NCI-H2081 treated with DMSO at 0.1 percent for 48 hours (cell line): ENCODE measurements around the gene POU2AF2.
"Not testable (repeated sequence)": the region's sequence is repeated elsewhere in the genome, so short reads cannot be mapped to it uniquely, and the experiment has no call there.

Experiments used
- DNase-seq: peaks from one replicate; lab custom pipeline; 2025; lab: John Stamatoyannopoulos, UW

The POU2AF2 gene, protein sequence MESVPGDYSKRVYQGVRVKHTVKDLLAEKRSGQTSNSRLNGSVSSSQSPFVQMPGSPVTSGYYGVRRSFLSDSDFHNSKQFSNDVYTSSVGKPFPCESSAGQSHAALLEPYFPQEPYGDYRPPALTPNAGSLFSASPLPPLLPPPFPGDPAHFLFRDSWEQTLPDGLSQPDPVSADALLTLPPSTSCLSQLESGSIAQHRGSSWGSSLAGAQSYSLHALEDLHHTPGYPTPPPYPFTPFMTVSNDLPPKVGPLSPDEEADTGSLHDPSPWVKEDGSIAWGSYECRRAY

DNA sequence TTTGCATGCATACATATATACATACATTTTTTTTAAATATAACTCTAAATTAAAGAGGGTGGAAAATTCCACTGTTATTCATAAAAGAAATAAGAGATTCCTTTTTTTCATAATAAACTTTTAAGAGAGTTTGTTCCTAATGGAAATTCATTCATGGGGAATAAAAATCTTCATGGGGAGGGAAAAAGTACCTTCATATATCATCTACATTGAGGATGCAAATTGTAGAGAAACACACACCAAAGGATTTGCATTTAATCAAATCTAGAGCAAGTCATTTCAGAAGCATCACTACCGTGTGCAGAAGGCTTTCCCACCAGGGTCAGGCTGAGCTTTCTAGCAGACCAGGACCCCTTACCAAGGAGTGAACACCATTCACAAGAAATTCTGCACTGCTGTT lies at the start of gene POU2AF2:
Gene POU2AF2 (plus strand): TSS at position 301 of the 400 bp plus-strand sequence. CDS start 129 bp downstream, outside the sequence.
- DNase-seq: no peak

DNA sequence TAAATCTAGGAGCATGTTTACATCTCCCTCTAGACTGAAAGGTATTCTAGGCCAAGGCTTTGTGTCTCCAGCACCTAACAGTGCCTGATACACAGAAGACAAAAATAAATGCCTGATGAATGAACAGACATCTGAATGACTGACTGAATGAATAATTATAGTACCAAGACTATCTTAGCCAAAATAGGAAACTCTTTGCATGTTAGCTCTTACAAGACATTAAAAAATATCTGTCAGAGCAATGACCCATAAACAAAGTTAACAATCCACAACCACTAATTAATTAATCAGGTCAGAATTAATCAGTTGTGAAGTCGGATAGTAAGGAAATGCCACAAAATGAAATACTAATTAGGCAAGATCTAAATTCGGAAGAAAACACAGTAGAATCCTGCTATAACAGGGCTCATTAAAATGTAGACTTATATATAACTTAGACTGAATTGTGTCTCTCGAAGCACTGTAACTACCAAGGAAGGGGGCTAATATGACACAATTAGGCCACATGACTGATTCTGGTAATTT lies 45.5 kb upstream of the POU2AF2 start:
- DNase-seq: no peak

DNA sequence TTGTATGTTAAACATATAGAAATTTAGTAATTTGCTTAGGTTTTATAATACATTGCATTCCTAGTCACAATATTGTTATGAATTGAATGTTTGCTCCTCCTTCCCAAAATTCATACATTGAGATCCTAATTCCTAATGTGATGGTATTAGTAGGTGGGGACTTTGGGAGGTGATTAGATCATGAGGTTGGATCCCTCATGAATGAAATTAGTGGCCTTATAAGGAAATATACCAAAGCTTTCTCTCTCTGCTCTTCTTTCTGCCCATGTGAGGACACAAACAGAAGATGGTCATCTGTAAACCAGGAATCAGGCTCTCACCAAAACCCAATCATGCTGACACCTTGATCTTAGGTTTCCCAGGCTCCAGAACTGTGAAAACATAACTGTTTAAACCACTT lies 41.3 kb upstream of the POU2AF2 start:
- no peak for DNase-seq

DNA sequence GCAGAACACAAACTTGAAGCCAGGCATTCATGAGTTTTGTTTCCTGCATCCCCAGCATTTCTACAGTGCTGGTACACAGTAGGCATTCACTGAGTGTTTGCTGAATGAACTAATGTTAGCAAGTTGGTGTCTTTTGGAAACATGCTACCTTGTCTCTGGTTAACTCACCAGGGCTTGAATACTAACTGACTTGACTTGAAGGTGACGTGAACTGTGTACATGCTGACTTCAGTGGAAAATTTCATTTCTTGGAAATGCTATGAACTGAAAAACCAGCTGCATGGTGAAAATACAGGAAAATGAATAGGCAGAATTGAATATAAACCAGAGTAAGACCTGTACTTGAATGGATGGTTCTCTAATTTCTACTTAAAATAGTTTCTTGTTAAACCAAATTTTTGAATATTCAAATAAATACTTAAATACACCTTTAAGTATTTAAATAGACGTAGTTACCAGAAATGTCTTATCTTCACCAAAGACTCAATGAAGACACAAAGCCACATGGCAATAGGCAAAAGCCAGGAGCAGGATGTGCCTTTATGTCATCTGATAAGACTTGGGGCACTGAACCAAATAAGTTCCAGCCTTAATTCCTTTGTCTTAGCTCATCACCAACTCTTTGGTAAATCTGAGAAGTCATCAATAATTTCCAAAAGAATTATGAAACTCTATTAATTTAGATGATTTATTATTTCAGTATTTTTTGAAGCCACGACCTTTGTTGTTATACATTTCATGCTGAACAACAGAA lies 39.7 kb upstream of the POU2AF2 start:
- DNase-seq: no peak

DNA sequence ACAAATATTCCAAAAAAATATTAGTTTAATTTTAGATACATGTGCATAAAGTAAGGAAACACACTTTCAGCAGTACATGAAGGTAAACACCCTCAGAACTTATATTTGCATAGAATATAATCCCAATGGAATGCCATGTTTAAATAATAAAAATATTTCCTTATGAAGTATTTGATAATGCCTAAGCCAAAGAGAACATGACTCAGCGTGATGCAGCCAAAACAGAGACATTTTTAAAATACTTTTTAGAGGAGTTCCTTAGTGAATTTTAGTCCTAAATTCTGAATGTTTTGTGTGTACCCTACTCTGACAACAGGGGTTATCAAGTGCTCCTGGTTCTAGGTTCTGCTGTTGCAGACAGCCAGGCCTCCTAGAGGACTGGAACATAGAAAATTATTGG lies 39.1 kb upstream of the POU2AF2 start:
- DNase-seq: no peak

DNA sequence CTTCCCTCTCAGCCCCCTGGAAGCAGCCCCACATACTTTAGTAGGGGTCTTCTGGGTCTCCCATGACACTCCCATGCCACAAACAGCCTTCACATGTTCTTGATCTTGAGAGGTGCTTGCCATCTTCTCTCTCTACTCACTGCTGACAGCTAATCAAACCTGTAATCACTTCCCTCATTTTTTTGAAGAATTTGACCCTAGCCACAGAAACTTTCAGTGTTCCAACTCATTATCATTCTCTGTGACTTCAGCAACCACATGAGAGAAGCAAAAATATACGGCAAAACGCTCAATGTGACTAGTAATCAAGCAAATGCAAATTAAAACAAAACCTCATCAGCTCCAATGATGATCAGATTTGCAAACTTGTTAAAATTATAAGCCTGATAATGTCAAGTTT lies 38.3 kb upstream of the POU2AF2 start:
- no peak for DNase-seq

DNA sequence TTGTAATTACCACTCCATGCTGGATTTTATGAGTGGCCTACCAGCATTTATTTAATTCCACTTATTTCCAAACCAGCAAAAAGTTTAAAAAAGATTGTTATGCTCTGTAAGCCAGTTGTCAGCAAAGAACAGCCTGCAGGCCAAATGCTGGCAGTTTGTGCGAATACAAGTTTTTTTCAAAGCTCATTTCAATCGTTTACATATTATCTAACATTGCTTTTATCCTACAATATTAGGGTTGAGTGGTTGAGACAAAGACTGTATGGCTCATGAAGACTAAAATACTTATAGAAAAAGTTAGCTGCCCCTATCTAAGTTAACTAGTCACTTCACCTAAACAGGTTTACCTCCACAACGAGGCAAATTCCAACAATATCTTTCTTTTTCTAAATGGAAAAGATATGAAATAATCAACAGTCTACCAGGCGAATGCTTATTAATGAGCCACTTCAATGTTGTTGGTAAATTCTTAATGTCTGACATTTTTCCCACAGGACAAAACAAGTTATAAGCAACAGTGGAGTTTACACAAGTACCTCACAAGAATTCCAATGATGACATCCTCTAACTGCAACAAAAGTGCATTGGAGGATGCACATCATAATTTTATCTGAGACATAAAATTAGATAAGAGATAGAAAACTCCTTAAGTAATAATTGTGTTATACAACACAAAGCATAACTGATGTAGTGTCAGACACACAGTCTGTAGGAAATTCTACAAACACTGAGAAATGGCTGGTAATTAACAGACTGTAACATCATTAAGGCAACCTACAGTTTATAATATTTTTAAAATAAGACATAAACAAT lies 35.8 kb upstream of the POU2AF2 start:
- DNase-seq: no peak

DNA sequence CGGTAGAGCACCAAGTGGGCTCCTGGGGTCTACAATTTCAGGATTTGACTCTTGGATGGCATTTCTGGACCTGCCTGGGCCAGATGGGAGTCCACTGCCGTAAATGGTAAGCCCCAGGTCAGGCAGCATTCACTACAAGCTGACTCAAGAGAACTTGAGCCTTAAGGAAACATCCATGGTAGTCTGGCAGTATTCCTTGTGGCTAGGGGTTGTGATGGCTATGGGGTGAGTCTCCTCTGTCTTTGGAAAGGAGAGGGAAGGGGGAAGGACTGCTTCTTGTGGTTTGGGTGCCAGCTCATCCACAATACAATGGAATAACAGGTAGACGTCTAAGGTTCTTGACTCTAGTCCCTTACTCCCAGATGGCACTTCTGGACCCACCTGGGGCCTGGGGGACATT lies 32.3 kb upstream of the POU2AF2 start:
- no peak for DNase-seq

DNA sequence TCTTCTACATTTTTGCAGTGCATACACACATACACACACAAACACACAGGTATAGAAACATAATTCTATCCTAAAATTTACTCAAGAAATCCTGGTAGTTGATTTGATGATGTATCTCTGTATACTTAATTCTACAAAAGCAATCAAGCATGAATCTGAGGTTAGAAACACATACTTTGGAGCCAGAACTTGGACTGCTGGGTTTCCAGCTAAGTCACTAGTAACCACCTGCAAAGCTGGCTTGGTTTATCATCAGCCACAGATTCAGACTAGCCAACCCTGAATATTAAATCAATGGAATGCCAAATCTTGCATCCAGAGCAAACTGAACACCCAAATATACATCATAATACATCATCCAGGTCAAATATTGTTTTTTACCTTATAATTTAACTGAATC lies 24.8 kb upstream of the POU2AF2 start:
- no peak for DNase-seq

DNA sequence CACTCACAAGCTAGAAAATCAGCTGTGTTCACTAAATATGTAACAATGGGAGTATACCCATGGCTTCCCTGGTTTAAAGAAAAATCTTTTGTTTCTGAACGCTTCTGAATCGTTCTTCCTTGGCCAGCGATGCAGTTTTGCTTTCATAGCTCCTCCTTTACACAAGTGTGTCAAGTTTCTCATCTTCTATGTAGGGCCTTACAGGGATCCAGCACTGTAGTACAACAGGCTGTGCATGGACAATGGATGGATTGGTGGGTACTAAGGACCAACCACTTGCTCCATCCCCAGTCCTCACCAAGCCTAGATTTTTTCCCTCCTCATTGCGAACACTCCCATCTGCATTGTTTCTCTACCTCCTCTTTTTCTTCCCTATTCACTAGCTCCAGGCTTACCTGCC lies 24.3 kb upstream of the POU2AF2 start:
- DNase-seq: no peak

DNA sequence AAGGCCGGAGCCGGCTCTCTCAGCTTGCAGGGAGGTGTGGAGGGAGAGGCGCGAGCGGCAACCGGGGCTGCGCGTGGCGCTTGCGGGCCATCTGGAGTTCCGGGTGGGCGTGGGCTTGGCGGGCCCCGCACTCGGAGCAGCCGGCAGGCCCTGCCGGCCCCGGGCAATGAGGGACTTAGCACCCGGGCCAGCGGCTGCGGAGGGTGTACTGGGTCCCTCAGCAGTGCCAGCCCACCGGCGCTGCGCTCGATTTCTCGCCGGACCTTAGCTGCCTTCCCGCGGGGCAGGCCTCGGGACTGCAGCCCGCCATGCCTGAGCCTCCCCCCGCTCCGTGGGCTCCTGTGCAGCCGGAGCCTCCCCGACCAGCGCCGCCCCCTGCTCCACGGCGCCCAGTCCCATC lies 23.6 kb upstream of the POU2AF2 start:
- not testable (repeated sequence) for DNase-seq

DNA sequence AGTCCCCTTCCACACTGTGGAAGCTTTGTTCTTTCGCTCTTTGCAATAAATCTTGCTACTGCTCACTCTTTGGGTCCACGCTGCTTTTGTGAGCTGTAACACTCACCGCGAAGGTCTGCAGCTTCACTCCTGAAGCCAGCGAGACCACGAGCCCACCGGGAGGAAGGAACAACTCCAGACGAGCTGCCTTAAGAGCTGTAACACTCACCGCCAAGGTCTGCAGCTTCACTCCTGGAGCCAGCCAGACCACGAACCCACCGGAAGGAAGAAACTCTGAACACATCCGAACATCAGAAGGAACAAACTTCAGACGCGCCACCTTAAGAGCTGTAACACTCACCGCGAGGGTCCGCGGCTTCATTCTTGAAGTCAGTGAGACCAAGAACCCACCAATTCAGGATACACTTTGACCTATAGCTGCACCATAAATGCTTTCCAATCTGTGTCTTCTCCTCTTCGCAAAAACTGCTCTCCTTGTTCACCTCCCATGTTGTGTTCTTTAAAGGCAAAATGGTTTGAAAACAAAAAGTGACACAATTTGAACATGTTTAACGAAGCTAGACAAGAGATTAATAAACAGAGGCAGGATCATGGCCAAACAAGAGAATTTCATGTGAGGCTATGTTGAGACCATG lies 22.6 kb upstream of the POU2AF2 start:
- not testable (repeated sequence) for DNase-seq

DNA sequence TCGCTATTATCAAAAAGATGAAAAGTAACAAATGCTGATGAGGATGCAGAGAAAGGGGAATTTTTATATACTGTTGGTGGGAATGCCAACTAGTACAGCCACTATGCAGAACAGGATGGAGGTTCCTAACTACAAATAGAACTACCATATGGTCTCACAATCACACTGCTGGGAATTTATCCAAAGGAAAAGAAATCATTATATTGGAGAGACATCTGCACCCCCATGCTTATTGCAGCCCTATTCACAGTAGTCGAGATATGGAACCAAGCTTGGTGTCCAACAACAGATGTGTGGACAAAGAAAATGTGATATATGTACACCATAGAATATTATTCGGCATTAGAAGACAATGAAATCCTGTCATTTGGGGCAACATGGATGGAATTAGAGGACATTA lies 19.6 kb upstream of the POU2AF2 start:
- no peak for DNase-seq

DNA sequence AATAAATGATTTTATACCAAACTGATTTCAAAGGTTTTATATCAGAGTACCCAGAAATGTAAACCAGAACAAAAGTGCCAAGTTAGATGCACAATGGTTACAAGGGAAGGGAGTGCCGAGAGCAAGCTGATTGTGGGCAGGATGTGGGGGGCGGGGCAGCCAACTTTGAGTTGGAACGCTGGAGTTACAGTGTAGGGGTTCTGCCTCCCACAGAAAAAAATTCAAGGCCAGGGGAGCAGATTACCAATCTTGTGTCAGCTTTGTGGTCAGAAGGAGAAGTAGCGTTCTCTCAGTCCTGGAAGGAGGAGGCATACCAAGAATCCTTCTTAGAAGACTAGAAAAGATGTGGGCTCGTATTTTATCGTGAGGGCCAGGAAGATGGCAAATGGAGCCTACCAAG lies 15.9 kb upstream of the POU2AF2 start:
- DNase-seq: no peak

DNA sequence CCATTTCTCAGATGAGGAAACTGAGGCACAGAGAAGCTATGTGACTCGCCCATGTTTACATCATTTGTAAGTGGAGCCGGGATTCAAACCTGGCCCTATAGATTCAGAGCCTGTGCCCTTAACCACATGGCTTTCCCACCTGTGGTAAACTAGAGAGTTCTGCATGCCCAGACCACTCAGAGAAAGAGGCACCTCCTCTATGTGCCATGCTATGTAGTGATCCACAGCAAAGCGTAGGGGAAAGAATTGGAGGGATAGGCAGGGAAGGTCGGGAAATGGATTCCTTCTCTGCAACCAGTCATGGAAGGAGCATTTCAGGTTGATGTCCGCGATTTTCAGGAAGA lies 15.4 kb upstream of the POU2AF2 start:
- no peak for DNase-seq

DNA sequence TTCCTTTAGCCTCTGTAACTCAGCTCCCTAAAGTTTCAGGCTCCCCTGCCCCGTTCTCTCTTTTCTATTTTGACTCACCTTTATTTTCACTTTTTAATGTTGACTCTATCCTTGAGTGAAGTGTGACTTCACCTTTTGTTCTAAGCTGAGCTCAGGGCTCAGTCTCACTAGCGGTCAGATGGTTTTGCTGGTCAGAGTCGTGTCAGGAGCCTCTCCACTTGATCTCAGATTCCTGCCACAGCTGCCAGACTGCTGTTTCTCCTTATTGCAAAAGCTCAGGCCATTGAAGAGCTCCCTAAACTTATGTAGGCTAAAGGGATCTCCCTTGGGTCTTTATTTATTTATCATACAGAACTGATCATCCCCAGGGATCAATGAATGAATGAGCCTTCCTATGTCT lies 13.7 kb upstream of the POU2AF2 start:
- no peak for DNase-seq

DNA sequence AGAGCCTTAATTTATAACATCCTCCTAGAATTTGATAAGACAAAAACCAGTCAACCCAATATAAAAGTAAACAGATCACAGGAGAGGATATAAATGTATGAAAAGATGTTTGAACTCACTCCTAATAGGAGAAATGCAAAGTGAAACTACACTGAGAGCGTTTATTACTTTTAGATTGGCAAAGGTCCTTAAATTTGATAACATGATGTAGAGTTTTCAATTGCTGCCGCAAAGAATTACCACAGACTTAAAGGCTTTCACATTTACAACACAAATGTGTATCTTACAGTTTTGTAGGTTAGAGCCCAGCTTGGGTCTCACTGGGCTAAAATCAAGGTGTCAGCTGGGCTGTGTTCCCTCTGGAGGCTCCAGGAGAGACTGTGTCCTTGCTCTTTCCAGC lies 9.1 kb upstream of the POU2AF2 start:
- DNase-seq: no peak

DNA sequence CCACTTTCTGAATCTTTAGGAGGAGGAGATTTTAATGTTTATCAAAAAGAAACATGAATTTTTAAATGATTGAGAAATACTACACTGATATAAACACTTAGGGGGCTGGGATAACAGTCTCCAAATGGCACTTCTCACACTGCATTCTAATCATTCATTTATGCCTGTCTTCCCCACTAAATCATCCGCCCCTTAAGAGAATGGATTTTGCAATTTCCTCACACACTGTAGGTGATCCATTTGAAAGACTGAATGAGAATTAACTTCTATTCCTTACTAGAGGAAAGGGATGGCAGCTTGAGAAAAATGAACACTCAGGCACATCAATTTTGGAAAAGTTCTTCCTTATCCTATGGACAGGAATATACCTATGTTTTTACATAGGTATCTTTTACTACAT lies 7.6 kb upstream of the POU2AF2 start:
- no peak for DNase-seq

DNA sequence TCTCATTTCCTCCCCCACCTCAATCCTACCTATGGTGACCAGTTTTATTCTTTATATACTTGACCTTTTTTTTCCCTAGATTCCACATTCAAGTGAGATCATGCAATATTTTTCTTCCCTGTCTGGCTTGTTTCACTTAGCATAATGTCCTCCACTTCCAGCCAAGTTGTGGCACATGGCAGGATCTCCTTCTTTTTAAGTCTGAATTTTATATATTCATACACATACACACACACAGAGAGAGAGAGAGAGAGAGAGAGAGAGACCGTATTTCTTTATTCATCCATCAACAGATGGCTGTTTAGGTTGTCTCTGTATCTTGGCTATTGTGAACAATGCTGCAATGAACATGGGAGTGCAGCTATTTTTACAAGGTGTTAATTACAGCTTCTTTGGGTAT lies 1.4 kb downstream of the POU2AF2 start:
- DNase-seq: no peak

DNA sequence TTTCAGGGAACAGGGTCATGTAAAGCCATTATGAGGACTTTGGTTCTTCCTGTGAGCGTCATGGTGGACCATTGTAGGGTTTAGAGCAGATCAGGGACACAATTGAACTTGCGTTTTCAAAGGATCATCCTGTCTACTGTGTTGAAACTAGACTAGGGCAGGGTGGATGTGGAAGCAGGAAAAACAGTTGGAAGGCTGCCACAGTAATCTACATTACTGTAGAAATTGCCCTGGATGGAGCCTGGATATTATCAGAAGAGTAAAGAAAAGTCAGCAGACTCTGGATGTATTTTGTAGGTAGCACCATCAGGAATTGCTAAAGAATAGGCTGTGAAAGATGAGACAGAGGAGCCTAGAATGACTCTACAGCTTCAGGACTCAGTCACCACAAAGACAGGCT lies 5.4 kb downstream of the POU2AF2 start:
- no peak for DNase-seq

DNA sequence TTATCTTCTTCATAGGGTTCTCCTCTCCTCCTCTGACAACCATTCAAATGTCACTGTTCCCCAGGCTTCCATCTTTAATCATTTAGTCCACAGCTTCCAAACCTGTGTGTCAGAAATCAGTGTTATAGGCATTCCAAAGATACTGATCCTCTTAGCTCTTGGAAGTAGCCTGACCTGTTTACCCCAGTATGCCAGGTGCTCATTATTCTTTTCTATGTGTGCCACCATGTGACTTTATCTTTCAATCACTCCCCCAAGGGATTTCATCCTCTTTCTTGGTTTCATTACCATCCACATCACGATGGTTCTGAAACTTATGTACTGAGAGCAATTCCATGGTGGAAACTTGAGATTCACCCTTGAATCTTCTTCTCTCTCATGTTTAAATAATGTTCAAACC lies 7.6 kb downstream of the POU2AF2 start:
- DNase-seq: no peak

DNA sequence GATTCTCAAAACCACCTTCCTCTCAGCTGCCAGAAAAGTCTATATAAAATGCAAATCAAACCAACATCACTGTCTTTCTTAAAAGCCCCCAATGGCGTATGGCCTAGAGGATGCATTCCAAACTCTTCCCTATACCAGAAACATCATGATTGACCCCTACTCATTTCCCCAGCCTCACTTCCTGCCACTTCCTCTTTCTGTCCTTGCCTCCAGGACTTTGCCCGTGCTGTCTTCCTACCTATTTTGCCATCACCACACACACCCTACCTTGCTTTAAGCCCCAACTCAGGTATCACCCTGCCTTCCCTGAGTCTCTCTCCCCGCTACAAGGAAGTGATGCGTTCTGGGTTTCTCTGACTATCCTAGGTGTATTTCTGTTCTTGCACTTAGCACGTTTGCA lies 8.1 kb downstream of the POU2AF2 start:
- DNase-seq: no peak
